Mesendoderm (in vitro differentiated cells): ENCODE measurements around the gene SPTBN1.
"Not testable (repeated sequence)": the region's sequence is repeated elsewhere in the genome, so short reads cannot be mapped to it uniquely, and the experiment has no call there.

Experiments
- DNase-seq: peaks from one replicate; pipeline ENCODE4 v3.0.0; 2013
- H2AK5ac ChIP-seq: 2 replicates; pipeline ENCODE4 v1.6.1; 2013; ENCODE audit warnings: low read length, inconsistent platforms
- H2BK120ac ChIP-seq: 2 replicates; pipeline ENCODE4 v1.6.1; 2013; ENCODE audit warnings: low read depth, mild to moderate bottlenecking, low read length, moderate library complexity, mixed read lengths
- H2BK15ac ChIP-seq: replicated peaks from 2 replicates; pipeline ENCODE4 v1.6.1; 2013; ENCODE audit warnings: low read depth, mild to moderate bottlenecking, moderate library complexity
- H2BK5ac ChIP-seq: 2 replicates; pipeline ENCODE4 v1.6.1; 2013; ENCODE audit warnings: low read length, inconsistent platforms
- H3K18ac ChIP-seq: 2 replicates; pipeline ENCODE4 v1.6.1; 2013; ENCODE audit warnings: mild to moderate bottlenecking, low read length, mixed read lengths
- H3K23ac ChIP-seq: one replicate; pipeline ENCODE4 v1.6.1; 2013; ENCODE audit warnings: low read length
- H3K27ac ChIP-seq: 2 replicates; pipeline ENCODE4 v1.5.1; 2013; ENCODE audit warnings: low read depth, mild to moderate bottlenecking, inconsistent platforms, low read length, moderate library complexity
- H3K27me3 ChIP-seq: 2 replicates; pipeline ENCODE4 v1.6.1; 2013; ENCODE audit warnings: low read length, control low read depth, mild to moderate bottlenecking, inconsistent platforms; ENCODE audit not compliant: insufficient read depth, poor library complexity
- H3K36me3 ChIP-seq: 2 replicates; pipeline ENCODE4 v1.6.1; 2013; ENCODE audit warnings: low read length, inconsistent platforms; ENCODE audit not compliant: control insufficient read depth, insufficient read depth
- H3K4ac ChIP-seq: one replicate; pipeline ENCODE4 v1.6.1; 2013; ENCODE audit warnings: low read depth, mild to moderate bottlenecking, low read length, moderate library complexity
- H3K4me1 ChIP-seq: 2 replicates; pipeline ENCODE4 v1.6.1; 2013; ENCODE audit warnings: low read depth, low read length, inconsistent platforms; ENCODE audit not compliant: control insufficient read depth
- H3K4me2 ChIP-seq: 2 replicates; pipeline ENCODE4 v1.6.1; 2013; ENCODE audit warnings: low read length
- H3K4me3 ChIP-seq: 2 replicates; pipeline ENCODE4 v1.5.1; 2013; ENCODE audit warnings: mild to moderate bottlenecking, low read length
- H3K56ac ChIP-seq: one replicate; pipeline ENCODE4 v1.6.1; 2013; ENCODE audit warnings: low read length
- H3K79me1 ChIP-seq: 2 replicates; pipeline ENCODE4 v1.6.1; 2013; ENCODE audit warnings: low read length, inconsistent platforms
- H3K79me2 ChIP-seq: 2 replicates; pipeline ENCODE4 v1.6.1; 2013; ENCODE audit warnings: mild to moderate bottlenecking, low read length; ENCODE audit not compliant: control insufficient read depth, insufficient read depth
- H3K9ac ChIP-seq: 2 replicates; pipeline ENCODE4 v1.6.1; 2013; ENCODE audit warnings: low read length, inconsistent platforms
- H4K5ac ChIP-seq: one replicate; pipeline ENCODE4 v1.6.1; 2013; ENCODE audit warnings: low read length
- H4K8ac ChIP-seq: one replicate; pipeline ENCODE4 v1.6.1; 2013; ENCODE audit warnings: low read depth, mild to moderate bottlenecking, control low read depth, low read length, moderate library complexity
- WGBS: extraction: QIAGEN DNeasy Blood & Tissue Kit; methylation state at CpG from one replicate; pipeline ENCODE4 v1.1.7; 2013; ENCODE audit warnings: low lambda C conversion rate, missing lambda C conversion rate; ENCODE audit not compliant: insufficient coverage; ENCODE audit errors: extremely low coverage; 5-methylcytosine and 5-hydroxymethylcytosine counted together

SPTBN1 gene

GRCh38 chr2:54525321-54525720, 69.2 kb downstream of the SPTBN1 start:
- H2AK5ac ChIP-seq: no peak overlapping the region
- H3K4me1 ChIP-seq: peaks cover 3% of the 10 kb centered on the region
- no peak overlapping the region for H2BK5ac ChIP-seq
- H3K79me2 ChIP-seq: peaks cover 2% of the 10 kb centered on the region
- H3K4me2 ChIP-seq: no peak overlapping the region
- H3K79me1 ChIP-seq: peaks cover 7% of the 10 kb centered on the region
- no peak overlapping the region for H3K56ac ChIP-seq
- no peak overlapping the region for H3K4ac ChIP-seq
- no peak overlapping the region for H3K4me3 ChIP-seq
- no peak for DNase-seq
- no peaks in the 10 kb centered on the region for H3K36me3 ChIP-seq
- no peak overlapping the region for H3K9ac ChIP-seq
- H2BK120ac ChIP-seq: no peak overlapping the region
- H4K5ac ChIP-seq: no peak overlapping the region
- H3K18ac ChIP-seq: no peak overlapping the region
- H4K8ac ChIP-seq: no peak overlapping the region
- H3K27me3 ChIP-seq: no peaks in the 10 kb centered on the region
- no peak overlapping the region for H3K23ac ChIP-seq
- no peak overlapping the region for H3K27ac ChIP-seq
- no CpG with 5 or more reads among the region's 9 CpGs for WGBS
- H2BK15ac ChIP-seq: no peak overlapping the region

GRCh38 chr2:54526226-54526879, 70.2 kb downstream of the SPTBN1 start:
- Histone ChIP-seq H4K5ac (no peak overlapping the region), H3K9ac (no peak overlapping the region), H3K27me3 (no peaks in the 10 kb centered on the region), H3K27ac (no peak overlapping the region), H4K8ac (no peak overlapping the region), H3K18ac (no peak overlapping the region), H3K4me2 (no peak overlapping the region), H3K79me1 (peaks cover 7% of the 10 kb centered on the region), H3K56ac (no peak overlapping the region), H3K23ac (no peak overlapping the region), H2AK5ac (no peak overlapping the region), H3K4me3 (no peak overlapping the region), H2BK15ac (no peak overlapping the region), H3K79me2 (peaks cover 2% of the 10 kb centered on the region), H3K4me1 (peaks cover 3% of the 10 kb centered on the region), H3K4ac (no peak overlapping the region), H3K36me3 (no peaks in the 10 kb centered on the region), H2BK120ac (no peak overlapping the region), H2BK5ac (no peak overlapping the region)
- WGBS: no CpG with 5 or more reads among the region's 12 CpGs
- DNase-seq: no peak

GRCh38 chr2:54528311-54528955, 72.3 kb downstream of the SPTBN1 start:
- Histone ChIP-seq H3K18ac (no peak overlapping the region), H3K79me1 (peaks cover 4% of the 10 kb centered on the region), H3K23ac (no peak overlapping the region), H3K79me2 (no peaks in the 10 kb centered on the region), H3K9ac (no peak overlapping the region), H3K36me3 (no peaks in the 10 kb centered on the region), H3K4me1 (peaks cover 3% of the 10 kb centered on the region), H4K8ac (no peak overlapping the region), H2AK5ac (no peak overlapping the region), H3K27me3 (no peaks in the 10 kb centered on the region), H3K27ac (no peak overlapping the region), H4K5ac (no peak overlapping the region), H3K4ac (no peak overlapping the region), H3K56ac (no peak overlapping the region), H3K4me2 (no peak overlapping the region), H2BK15ac (no peak overlapping the region), H3K4me3 (no peak overlapping the region), H2BK5ac (no peak overlapping the region), H2BK120ac (no peak overlapping the region)
- WGBS: no CpG with 5 or more reads among the region's 1 CpG
- DNase-seq: no peak

GRCh38 chr2:54529518-54529917, 73.4 kb downstream of the SPTBN1 start:
- H2AK5ac ChIP-seq, H3K79me2 ChIP-seq, H3K4me2 ChIP-seq, H3K4me3 ChIP-seq, H2BK120ac ChIP-seq, H3K4ac ChIP-seq, H3K27ac ChIP-seq, DNase-seq, H3K27me3 ChIP-seq, H3K56ac ChIP-seq, H2BK15ac ChIP-seq, H3K79me1 ChIP-seq, H3K36me3 ChIP-seq, H2BK5ac ChIP-seq, H4K8ac ChIP-seq, H3K23ac ChIP-seq, H3K4me1 ChIP-seq, H4K5ac ChIP-seq, H3K9ac ChIP-seq, H3K18ac ChIP-seq: not testable (repeated sequence)
- no CpG with 5 or more reads among the region's 1 CpG for WGBS

GRCh38 chr2:54529935-54530334, 73.8 kb downstream of the SPTBN1 start:
- no peaks in the 10 kb centered on the region for H3K36me3 ChIP-seq
- WGBS: no CpG with 5 or more reads among the region's 2 CpGs

GRCh38 chr2:54531558-54531957, 75.4 kb downstream of the SPTBN1 start:
- no peak overlapping the region for H2BK120ac ChIP-seq
- H3K79me1 ChIP-seq: no peaks in the 10 kb centered on the region
- no peak overlapping the region for H3K56ac ChIP-seq
- no peak overlapping the region for H4K5ac ChIP-seq
- no peak overlapping the region for H3K18ac ChIP-seq
- no peak overlapping the region for H4K8ac ChIP-seq
- WGBS: no CpG with 5 or more reads among the region's 5 CpGs
- no peaks in the 10 kb centered on the region for H3K36me3 ChIP-seq
- no peak overlapping the region for H3K9ac ChIP-seq
- no peak overlapping the region for H3K4me3 ChIP-seq
- no peak overlapping the region for H3K23ac ChIP-seq
- no peak overlapping the region for H3K4me2 ChIP-seq
- no peak overlapping the region for H3K4ac ChIP-seq
- H3K4me1 ChIP-seq: no peaks in the 10 kb centered on the region
- no peak overlapping the region for H2BK5ac ChIP-seq
- no peak overlapping the region for H3K27ac ChIP-seq
- H3K27me3 ChIP-seq: no peaks in the 10 kb centered on the region
- no peak overlapping the region for H2AK5ac ChIP-seq
- no peak overlapping the region for H2BK15ac ChIP-seq
- H3K79me2 ChIP-seq: no peaks in the 10 kb centered on the region
- DNase-seq: no peak

More at GRCh38 chr2:54529935-54530334, 73.8 kb downstream of the SPTBN1 start:
- H4K5ac ChIP-seq: no peak overlapping the region
- H3K4me1 ChIP-seq: no peaks in the 10 kb centered on the region
- H3K27ac ChIP-seq: no peak overlapping the region
- H3K79me2 ChIP-seq: no peaks in the 10 kb centered on the region
- no peak overlapping the region for H2AK5ac ChIP-seq
- no peaks in the 10 kb centered on the region for H3K27me3 ChIP-seq
- DNase-seq: no peak
- H2BK5ac ChIP-seq: no peak overlapping the region
- no peak overlapping the region for H3K4ac ChIP-seq
- H3K4me3 ChIP-seq: no peak overlapping the region
- no peak overlapping the region for H3K23ac ChIP-seq
- no peak overlapping the region for H3K56ac ChIP-seq
- no peak overlapping the region for H3K18ac ChIP-seq
- H2BK120ac ChIP-seq: no peak overlapping the region
- no peaks in the 10 kb centered on the region for H3K79me1 ChIP-seq
- no peak overlapping the region for H4K8ac ChIP-seq
- no peak overlapping the region for H3K4me2 ChIP-seq
- no peak overlapping the region for H2BK15ac ChIP-seq
- H3K9ac ChIP-seq: no peak overlapping the region
